ENCODE data around the gene TAS2R16.

DNA sequence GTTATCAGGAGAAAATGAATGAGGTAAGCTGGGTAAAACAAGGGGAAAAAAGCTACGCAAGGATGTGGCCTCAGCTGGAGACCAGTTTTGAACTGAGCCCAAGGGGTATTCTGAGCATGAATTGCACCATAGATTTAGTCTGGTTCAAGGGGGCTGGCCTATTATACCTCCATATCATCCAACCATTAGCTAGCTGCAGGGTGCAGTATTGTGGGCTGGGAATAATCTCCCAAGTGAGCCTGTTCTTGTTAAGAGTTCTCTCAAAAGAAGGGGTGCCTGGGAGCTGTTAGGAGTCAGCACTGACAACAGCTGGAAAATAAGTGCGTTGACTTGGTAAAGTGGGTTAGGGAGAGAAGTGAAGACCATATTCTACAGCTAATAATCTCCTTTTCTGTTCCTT is 8.0 kb downstream of the TAS2R16 start:
- TF ChIP-seq POLR2A (IDR thresholded peaks at IDR 0.05) = no peak
- TF ChIP-seq, protein P1, sequence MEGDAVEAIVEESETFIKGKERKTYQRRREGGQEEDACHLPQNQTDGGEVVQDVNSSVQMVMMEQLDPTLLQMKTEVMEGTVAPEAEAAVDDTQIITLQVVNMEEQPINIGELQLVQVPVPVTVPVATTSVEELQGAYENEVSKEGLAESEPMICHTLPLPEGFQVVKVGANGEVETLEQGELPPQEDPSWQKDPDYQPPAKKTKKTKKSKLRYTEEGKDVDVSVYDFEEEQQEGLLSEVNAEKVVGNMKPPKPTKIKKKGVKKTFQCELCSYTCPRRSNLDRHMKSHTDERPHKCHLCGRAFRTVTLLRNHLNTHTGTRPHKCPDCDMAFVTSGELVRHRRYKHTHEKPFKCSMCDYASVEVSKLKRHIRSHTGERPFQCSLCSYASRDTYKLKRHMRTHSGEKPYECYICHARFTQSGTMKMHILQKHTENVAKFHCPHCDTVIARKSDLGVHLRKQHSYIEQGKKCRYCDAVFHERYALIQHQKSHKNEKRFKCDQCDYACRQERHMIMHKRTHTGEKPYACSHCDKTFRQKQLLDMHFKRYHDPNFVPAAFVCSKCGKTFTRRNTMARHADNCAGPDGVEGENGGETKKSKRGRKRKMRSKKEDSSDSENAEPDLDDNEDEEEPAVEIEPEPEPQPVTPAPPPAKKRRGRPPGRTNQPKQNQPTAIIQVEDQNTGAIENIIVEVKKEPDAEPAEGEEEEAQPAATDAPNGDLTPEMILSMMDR (IDR thresholded peaks at IDR 0.05) = no peak
